Prostate gland (tissue), 2 donors: ENCODE results near the gene GNAZ.

ENCODE experiments used
- POLR2A ChIP-seq: fragments of 450-650 bp; IDR thresholded peaks from one replicate; pipeline ENCODE4 v1.6.1; 2016; ENCODE audit warnings: antibody characterized with exemption, mild to moderate bottlenecking
- POLR2AphosphoS5 ChIP-seq: sonication (generic); formaldehyde crosslinking; IDR thresholded peaks from one replicate; pipeline ENCODE4 v1.6.1; 2017; ENCODE audit warnings: antibody characterized with exemption
- TF ChIP-seq, protein P1 (sequence below), 4 experiments: fragments of 200-600 bp in 2 of 4; fragments of 450-650 bp in 2 of 4; sonication (generic) in 2 of 4; IDR thresholded peaks; 1 replicate in 3 of 4; 2 replicates in 1 of 4; pipeline ENCODE4 v1.5.1; 2016 to 2019; ENCODE audit warnings: antibody characterized with exemption in 4 of 4, mild to moderate bottlenecking in 2 of 4, moderate library complexity in 2 of 4

DNA sequence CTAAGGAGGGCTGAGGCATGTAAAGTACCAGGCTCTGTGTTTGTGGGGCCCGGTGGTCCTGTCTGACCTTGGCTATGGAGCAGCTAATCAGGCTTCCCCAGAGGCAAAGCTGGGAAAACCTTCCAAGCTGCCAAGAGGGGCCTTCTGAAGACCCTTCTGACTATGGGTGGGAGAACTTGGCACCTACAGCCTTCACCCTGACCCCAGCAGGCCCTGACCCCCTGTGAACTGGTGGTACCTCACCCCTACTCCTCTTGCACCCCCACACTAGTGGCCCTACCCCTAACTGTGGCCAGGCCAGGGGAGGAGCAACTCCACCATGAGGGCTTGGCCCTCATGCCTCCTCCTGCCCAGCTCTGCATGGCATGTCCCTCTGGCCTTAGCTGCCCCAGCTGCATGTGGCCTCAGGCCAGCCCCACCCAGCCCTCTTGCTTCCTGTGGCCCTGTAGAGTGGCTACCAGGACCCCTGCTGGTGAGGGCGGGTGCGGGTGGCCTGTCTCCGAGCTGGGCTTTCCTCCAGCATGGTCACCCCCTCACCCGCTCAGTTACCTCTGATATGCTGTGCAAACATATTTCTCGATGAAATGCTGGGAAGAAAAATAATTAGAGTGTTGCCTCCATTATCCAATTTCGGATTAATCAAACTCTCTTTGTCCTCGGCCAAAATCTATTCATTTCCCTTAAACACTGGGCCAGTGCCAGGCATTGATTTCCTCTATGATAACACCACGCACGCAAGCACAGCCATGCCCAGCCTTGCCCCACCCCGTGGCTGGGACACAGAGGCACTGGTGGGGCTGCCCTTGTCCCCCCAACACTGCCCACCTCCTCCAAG lies 7.5 kb downstream of the GNAZ start:
- TF ChIP-seq, protein P1, sequence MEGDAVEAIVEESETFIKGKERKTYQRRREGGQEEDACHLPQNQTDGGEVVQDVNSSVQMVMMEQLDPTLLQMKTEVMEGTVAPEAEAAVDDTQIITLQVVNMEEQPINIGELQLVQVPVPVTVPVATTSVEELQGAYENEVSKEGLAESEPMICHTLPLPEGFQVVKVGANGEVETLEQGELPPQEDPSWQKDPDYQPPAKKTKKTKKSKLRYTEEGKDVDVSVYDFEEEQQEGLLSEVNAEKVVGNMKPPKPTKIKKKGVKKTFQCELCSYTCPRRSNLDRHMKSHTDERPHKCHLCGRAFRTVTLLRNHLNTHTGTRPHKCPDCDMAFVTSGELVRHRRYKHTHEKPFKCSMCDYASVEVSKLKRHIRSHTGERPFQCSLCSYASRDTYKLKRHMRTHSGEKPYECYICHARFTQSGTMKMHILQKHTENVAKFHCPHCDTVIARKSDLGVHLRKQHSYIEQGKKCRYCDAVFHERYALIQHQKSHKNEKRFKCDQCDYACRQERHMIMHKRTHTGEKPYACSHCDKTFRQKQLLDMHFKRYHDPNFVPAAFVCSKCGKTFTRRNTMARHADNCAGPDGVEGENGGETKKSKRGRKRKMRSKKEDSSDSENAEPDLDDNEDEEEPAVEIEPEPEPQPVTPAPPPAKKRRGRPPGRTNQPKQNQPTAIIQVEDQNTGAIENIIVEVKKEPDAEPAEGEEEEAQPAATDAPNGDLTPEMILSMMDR (IDR thresholded peaks at IDR 0.05) = no peak
- TF ChIP-seq POLR2A = no peak
- no peak for TF ChIP-seq POLR2AphosphoS5
